Skeletal muscle satellite cell (primary cell): ENCODE measurements around the gene CTNS. TPM values are rescaled to one million over a fixed set of nuclear protein-coding genes. Genes with fewer than 3 reads are reported as not detected.

Experiments used
- H3K27me3 ChIP-seq: 2 replicates; pipeline ENCODE4 v1.7.0; 2013; ENCODE audit warnings: low read length; ENCODE audit not compliant: control insufficient read depth, insufficient read depth
- H3K36me3 ChIP-seq: 2 replicates; pipeline ENCODE4 v1.7.0; 2013; ENCODE audit warnings: mild to moderate bottlenecking, control low read depth, low read length; ENCODE audit not compliant: insufficient read depth
- H3K4me1 ChIP-seq: 2 replicates; pipeline ENCODE4 v1.7.0; 2013; ENCODE audit warnings: low read length; ENCODE audit not compliant: control insufficient read depth, insufficient read depth
- H3K4me2 ChIP-seq: 2 replicates; pipeline ENCODE4 v1.7.0; 2013; ENCODE audit warnings: mild to moderate bottlenecking, low read length
- H3K4me3 ChIP-seq: 2 replicates; pipeline ENCODE4 v1.7.0; 2013; ENCODE audit warnings: low read length
- H3K9ac ChIP-seq: 2 replicates; pipeline ENCODE4 v1.7.0; 2013; ENCODE audit warnings: mild to moderate bottlenecking, low read depth, low read length, moderate library complexity
- H3K9me3 ChIP-seq: replicated peaks from 2 replicates; pipeline ENCODE4 v1.7.0; 2013; ENCODE audit warnings: mild to moderate bottlenecking, control low read depth, low read length
- total RNA-seq: library from RNA; depleted of rRNA; stranded (reverse); fragments of >200 nt; gene quantifications from 2 replicates; pipeline ENCODE4 v1.2.3, GENCODE V29; 2012; rRNA removed

The CTNS gene
- 14.2 and 18.8 TPM in 2 replicates for total RNA-seq

- peaks cover 22% of the 10 kb centered on the region for H3K4me1 ChIP-seq
- no peaks in the 10 kb centered on the region for H3K27me3 ChIP-seq
- peak within 1 kb of the TSS; percentile 99 for H3K4me2 ChIP-seq
- H3K9ac ChIP-seq, result peak within 1 kb of the TSS; percentile 95
- no peaks in the 10 kb centered on the region for H3K9me3 ChIP-seq
- peaks cover 7% of the 10 kb centered on the region for H3K36me3 ChIP-seq
- peak within 1 kb of the TSS; percentile 97 for H3K4me3 ChIP-seq
These were observed at the start of gene CTNS, which contains the start of gene SHPK for GRCh38 chr17:3636154-3636907. CTNS (plus strand) TSS chr17:3636760; CDS start chr17:3640207, 3,447 bp downstream. SHPK (minus strand) TSS chr17:3636250; CDS start chr17:3636219, 31 bp downstream.

DNA sequence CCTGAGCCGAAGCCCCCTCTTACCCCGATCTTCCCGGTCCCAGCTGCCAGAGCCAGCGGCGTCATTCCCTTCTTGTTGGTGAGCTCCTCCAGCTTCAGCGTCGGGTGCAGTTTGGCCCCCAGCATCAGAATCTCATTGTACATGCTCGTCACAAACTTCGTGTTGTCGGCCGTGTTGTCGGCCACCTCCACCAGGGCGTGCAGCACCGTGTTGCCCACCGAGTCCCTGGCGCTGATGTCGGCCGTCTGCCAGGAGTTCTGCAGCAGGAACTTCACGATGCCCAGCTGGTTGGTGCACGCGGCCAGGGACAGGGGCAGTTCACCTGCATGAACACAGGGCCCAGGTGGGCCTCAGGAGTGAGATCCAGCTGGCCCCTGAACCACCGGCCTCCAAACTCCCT lies 46.8 kb upstream of the CTNS start:
- H3K4me1 ChIP-seq, result peaks cover 13% of the 10 kb centered on the region
- H3K9ac ChIP-seq, result no peak overlapping the region

GRCh38 chr17:3590231-3590630 lies 46.3 kb upstream of the CTNS start:
- Histone ChIP-seq H3K27me3 (no peaks in the 10 kb centered on the region), H3K36me3 (peaks cover 15% of the 10 kb centered on the region), H3K4me2 (no peak overlapping the region), H3K4me1 (peaks cover 18% of the 10 kb centered on the region), H3K9ac (no peak overlapping the region), H3K4me3 (no peak overlapping the region), H3K9me3 (no peaks in the 10 kb centered on the region)

More for the DNA sequence above, 46.8 kb upstream of the CTNS start:
- no peak overlapping the region for H3K4me2 ChIP-seq
- H3K36me3 ChIP-seq, result peaks cover 15% of the 10 kb centered on the region
- no peaks in the 10 kb centered on the region for H3K9me3 ChIP-seq
- H3K27me3 ChIP-seq, result no peaks in the 10 kb centered on the region
- no peak overlapping the region for H3K4me3 ChIP-seq

GRCh38 chr17:3590768-3591167 lies 45.8 kb upstream of the CTNS start:
- Histone ChIP-seq H3K4me2 (no peak overlapping the region), H3K9me3 (no peaks in the 10 kb centered on the region), H3K4me3 (no peak overlapping the region), H3K9ac (no peak overlapping the region), H3K36me3 (peaks cover 12% of the 10 kb centered on the region), H3K27me3 (no peaks in the 10 kb centered on the region), H3K4me1 (peaks cover 15% of the 10 kb centered on the region)

DNA sequence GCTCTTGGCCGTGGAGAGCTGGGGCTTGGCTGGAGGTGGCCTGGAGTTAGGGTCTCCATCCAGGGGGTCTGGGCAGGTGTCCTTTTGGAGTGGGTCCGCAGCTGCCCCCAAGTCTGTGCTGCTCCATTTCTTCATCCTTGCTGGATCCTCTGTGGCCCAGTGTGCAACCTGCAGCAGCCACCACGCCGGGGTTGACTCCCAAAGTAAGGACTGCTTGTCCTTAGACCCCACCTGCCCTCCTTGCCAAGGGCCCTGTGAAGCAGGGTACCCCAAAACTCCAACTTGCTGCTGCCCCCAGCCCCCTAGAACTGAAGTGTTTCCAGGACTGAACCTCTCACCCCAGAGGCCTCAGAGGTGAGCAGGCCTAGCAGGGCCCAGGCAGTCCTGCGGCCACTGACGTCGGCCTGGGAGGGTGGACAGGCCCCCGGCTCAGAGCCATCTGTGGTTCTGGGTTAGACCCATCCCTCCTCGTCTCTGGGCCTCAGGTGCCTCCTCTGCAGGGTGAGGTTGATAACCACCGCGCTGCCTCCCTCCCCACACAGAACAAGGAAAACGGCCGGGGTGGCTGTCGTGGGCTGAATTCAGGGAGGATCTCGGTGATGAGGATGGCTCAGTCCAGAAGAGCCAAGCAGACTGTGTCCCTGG lies 44.2 kb upstream of the CTNS start:
- Histone ChIP-seq H3K27me3 (no peaks in the 10 kb centered on the region), H3K9me3 (no peaks in the 10 kb centered on the region), H3K4me2 (no peak overlapping the region), H3K4me3 (no peak overlapping the region), H3K9ac (no peak overlapping the region), H3K4me1 (peaks cover 15% of the 10 kb centered on the region), H3K36me3 (peaks cover 7% of the 10 kb centered on the region)

GRCh38 chr17:3593384-3593783 lies 43.2 kb upstream of the CTNS start:
- H3K36me3 ChIP-seq, result peaks cover 7% of the 10 kb centered on the region
- H3K27me3 ChIP-seq, result no peaks in the 10 kb centered on the region
- no peak overlapping the region for H3K9ac ChIP-seq
- H3K9me3 ChIP-seq, result no peaks in the 10 kb centered on the region
- H3K4me2 ChIP-seq, result no peak overlapping the region
- H3K4me3 ChIP-seq, result no peak overlapping the region
- H3K4me1 ChIP-seq, result peaks cover 15% of the 10 kb centered on the region

GRCh38 chr17:3594051-3594800 lies 42.3 kb upstream of the CTNS start:
- H3K9ac ChIP-seq, result peak overlapping the region; percentile 52
- H3K4me2 ChIP-seq, result peak overlapping the region; percentile 53
- no peak overlapping the region for H3K4me3 ChIP-seq
- H3K36me3 ChIP-seq, result peaks cover 5% of the 10 kb centered on the region
- H3K4me1 ChIP-seq, result peaks cover 15% of the 10 kb centered on the region
- no peaks in the 10 kb centered on the region for H3K27me3 ChIP-seq
- no peaks in the 10 kb centered on the region for H3K9me3 ChIP-seq

GRCh38 chr17:3594976-3595375 lies 41.6 kb upstream of the CTNS start:
- H3K36me3 ChIP-seq, result peaks cover under 1% of the 10 kb centered on the region
- H3K4me3 ChIP-seq, result no peak overlapping the region
- peaks cover 15% of the 10 kb centered on the region for H3K4me1 ChIP-seq
- no peak overlapping the region for H3K4me2 ChIP-seq
- no peaks in the 10 kb centered on the region for H3K27me3 ChIP-seq
- H3K9me3 ChIP-seq, result no peaks in the 10 kb centered on the region
- H3K9ac ChIP-seq, result no peak overlapping the region

GRCh38 chr17:3596804-3597464 lies 39.6 kb upstream of the CTNS start:
- Histone ChIP-seq H3K9ac (no peak overlapping the region), H3K4me3 (no peak overlapping the region), H3K9me3 (no peaks in the 10 kb centered on the region), H3K4me1 (peaks cover 15% of the 10 kb centered on the region), H3K36me3 (no peaks in the 10 kb centered on the region), H3K27me3 (no peaks in the 10 kb centered on the region), H3K4me2 (no peak overlapping the region)

- Histone ChIP-seq H3K36me3 (peaks cover 3% of the 10 kb centered on the region), H3K4me3 (no peak overlapping the region), H3K27me3 (no peaks in the 10 kb centered on the region), H3K9me3 (no peaks in the 10 kb centered on the region), H3K4me2 (no peak overlapping the region), H3K4me1 (peaks cover 16% of the 10 kb centered on the region), H3K9ac (no peak overlapping the region)
These were observed 38.5 kb upstream of the CTNS start for GRCh38 chr17:3598078-3598477.
